HG03064 (cell line): ENCODE measurements around the gene STOM.

Experiments used
- ATAC-seq: cut with Tn5 transposase; IDR thresholded peaks from one replicate; pipeline ENCODE4 v1.9.1; 2021; ENCODE audit warnings: low read depth; ENCODE audit not compliant: unreplicated experiment

Gene STOM

DNA sequence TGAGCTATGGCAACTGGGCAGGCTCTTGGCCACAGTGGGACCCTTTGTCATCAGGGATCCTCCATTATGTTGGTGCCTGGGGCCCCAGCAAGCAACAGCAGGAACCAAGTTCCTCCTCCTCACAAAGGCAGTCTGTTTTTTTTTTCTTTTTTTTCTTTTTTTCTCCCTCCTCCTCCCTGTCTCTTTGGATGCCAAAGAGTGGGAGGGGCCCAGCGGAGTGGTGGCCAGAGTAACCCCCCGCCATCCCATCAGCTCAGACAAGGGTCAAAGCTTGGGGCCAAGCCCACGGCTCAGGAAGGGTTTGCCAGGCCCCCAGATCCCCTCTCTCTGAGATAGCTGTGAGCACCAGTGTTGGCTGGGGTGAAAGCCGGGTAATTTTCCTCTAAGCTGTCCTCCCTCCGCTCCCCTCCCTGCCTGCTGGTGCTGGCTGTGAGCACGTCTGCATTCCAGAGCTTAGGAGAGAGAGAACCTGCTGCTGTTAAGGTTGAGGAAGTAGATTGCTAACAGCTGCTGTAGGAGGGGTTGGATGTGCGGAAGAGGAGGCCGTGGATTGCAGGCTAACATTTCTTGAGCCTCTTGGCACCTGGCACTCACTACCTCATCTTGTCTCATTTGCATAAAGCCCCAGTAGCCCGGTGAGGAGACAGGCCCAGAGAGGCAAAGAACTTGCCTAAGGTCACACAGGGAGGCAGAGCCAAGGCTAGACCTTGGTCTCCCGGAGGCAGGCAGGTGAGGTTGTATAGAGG is 80.9 kb downstream of the STOM start:
- no peak for ATAC-seq
